H9 (cell line): ENCODE measurements around the gene FBXO41. TPM values are rescaled to one million over a fixed set of nuclear protein-coding genes. Genes with fewer than 3 reads are reported as not detected.

ENCODE experiments used
- DNase-seq: peaks from one replicate; pipeline ENCODE4 v3.0.0-alpha.2; 2017
- H2AFZ ChIP-seq: one replicate; pipeline ENCODE4 v1.6.1; 2013; ENCODE audit warnings: mild to moderate bottlenecking, low read length, control low read depth, moderate library complexity
- H2AK5ac ChIP-seq: 2 replicates; pipeline ENCODE4 v1.6.1; 2013; ENCODE audit warnings: low read length, control low read depth, mixed read lengths; ENCODE audit not compliant: insufficient read length
- H2BK120ac ChIP-seq: one replicate; pipeline ENCODE4 v1.6.1; 2013; ENCODE audit warnings: low read depth, mild to moderate bottlenecking, low read length, control low read depth, inconsistent platforms; ENCODE audit not compliant: poor library complexity, severe bottlenecking
- H2BK12ac ChIP-seq: 2 replicates; pipeline ENCODE4 v1.6.1; 2013; ENCODE audit warnings: low read length, control low read depth, mixed read lengths, low read depth; ENCODE audit not compliant: insufficient read length
- H2BK15ac ChIP-seq: 2 replicates; pipeline ENCODE4 v1.6.1; 2013; ENCODE audit warnings: low read depth, low read length, control low read depth
- H2BK20ac ChIP-seq: one replicate; pipeline ENCODE4 v1.6.1; 2013; ENCODE audit warnings: low read depth, mild to moderate bottlenecking, low read length, control low read depth, inconsistent platforms; ENCODE audit not compliant: poor library complexity, severe bottlenecking
- H2BK5ac ChIP-seq: 2 replicates; pipeline ENCODE4 v1.6.1; 2013; ENCODE audit warnings: low read length, control low read depth, mixed read lengths; ENCODE audit not compliant: insufficient read length
- H3K14ac ChIP-seq: 2 replicates; pipeline ENCODE4 v1.6.1; 2013; ENCODE audit warnings: low read length, control low read depth; ENCODE audit not compliant: insufficient read depth
- H3K18ac ChIP-seq: 2 replicates; pipeline ENCODE4 v1.6.1; 2013; ENCODE audit warnings: low read depth, mild to moderate bottlenecking, mixed read lengths, low read length, control low read depth; ENCODE audit not compliant: insufficient read length
- H3K23ac ChIP-seq: 2 replicates; pipeline ENCODE4 v1.6.1; 2013; ENCODE audit warnings: low read length, control low read depth, mixed read lengths, low read depth; ENCODE audit not compliant: insufficient read length
- H3K23me2 ChIP-seq: 2 replicates; pipeline ENCODE4 v1.6.1; 2013; ENCODE audit warnings: low read depth, mild to moderate bottlenecking, mixed read lengths, low read length, control low read depth; ENCODE audit not compliant: insufficient read length, poor library complexity, severe bottlenecking
- H3K27ac ChIP-seq: 2 replicates; pipeline ENCODE4 v1.5.1; 2013; ENCODE audit warnings: low read length, control low read depth, mixed read lengths, low read depth; ENCODE audit not compliant: insufficient read length
- H3K27me3 ChIP-seq: 2 replicates; pipeline ENCODE4 v1.6.1; 2013; ENCODE audit warnings: low read length, control low read depth, inconsistent platforms; ENCODE audit not compliant: insufficient read depth
- H3K4ac ChIP-seq: 2 replicates; pipeline ENCODE4 v1.6.1; 2013; ENCODE audit warnings: low read depth, mild to moderate bottlenecking, control low read depth, inconsistent platforms, low read length, moderate library complexity
- H3K4me1 ChIP-seq: 2 replicates; pipeline ENCODE4 v1.6.1; 2013; ENCODE audit warnings: low read length, control low read depth, inconsistent platforms; ENCODE audit not compliant: insufficient read depth
- H3K4me2 ChIP-seq: 2 replicates; pipeline ENCODE4 v1.6.1; 2013; ENCODE audit warnings: low read length, control low read depth, mixed read lengths; ENCODE audit not compliant: insufficient read length, insufficient read depth
- H3K56ac ChIP-seq: 2 replicates; pipeline ENCODE4 v1.6.1; 2013; ENCODE audit warnings: low read depth, mild to moderate bottlenecking, mixed read lengths, low read length, control low read depth; ENCODE audit not compliant: insufficient read length
- H3K79me1 ChIP-seq: 2 replicates; pipeline ENCODE4 v1.6.1; 2013; ENCODE audit warnings: low read depth, mild to moderate bottlenecking, moderate library complexity, low read length, control low read depth, inconsistent platforms; ENCODE audit not compliant: insufficient read depth, poor library complexity, severe bottlenecking
- H3K79me2 ChIP-seq: 2 replicates; pipeline ENCODE4 v1.6.1; 2013; ENCODE audit warnings: low read length, control low read depth, inconsistent platforms; ENCODE audit not compliant: insufficient read depth
- H3K9ac ChIP-seq: 2 replicates; pipeline ENCODE4 v1.6.1; 2013; ENCODE audit warnings: low read length, control low read depth, mixed read lengths; ENCODE audit not compliant: insufficient read length; ENCODE audit errors: extremely low read depth
- H3K9me3 ChIP-seq: one replicate; pipeline ENCODE4 v1.6.1; 2013; ENCODE audit warnings: low read depth, low read length, inconsistent platforms; ENCODE audit not compliant: control insufficient read depth
- H3T11ph ChIP-seq: one replicate; pipeline ENCODE4 v1.6.1; 2013; ENCODE audit warnings: mild to moderate bottlenecking, low read length, control low read depth, inconsistent platforms
- H4K20me1 ChIP-seq: one replicate; pipeline ENCODE4 v1.6.1; 2013; ENCODE audit not compliant: control insufficient read depth, insufficient read length, insufficient read depth
- H4K5ac ChIP-seq: 2 replicates; pipeline ENCODE4 v1.6.1; 2013; ENCODE audit warnings: low read depth, mild to moderate bottlenecking, mixed read lengths, low read length, control low read depth; ENCODE audit not compliant: insufficient read length
- H4K8ac ChIP-seq: replicated peaks from 2 replicates; pipeline ENCODE4 v1.6.1; 2013; ENCODE audit warnings: low read length, control low read depth, mixed read lengths, low read depth; ENCODE audit not compliant: insufficient read length
- H4K91ac ChIP-seq: 2 replicates; pipeline ENCODE4 v1.6.1; 2013; ENCODE audit warnings: low read depth, mild to moderate bottlenecking, moderate library complexity, mixed read lengths, low read length, control low read depth; ENCODE audit not compliant: insufficient read length
- H3K27ac Mint-ChIP-seq, 3 experiments: 2 replicates in 2 of 3; 3 replicates in 1 of 3; pipeline ENCODE4 v1.8.0; 2020 to 2021; ENCODE audit warnings: mixed read lengths in 3 of 3, mild to moderate bottlenecking in 1 of 3, moderate library complexity in 1 of 3
- H3K27me3 Mint-ChIP-seq: 2 replicates; pipeline ENCODE4 v1.8.0; 2021; ENCODE audit warnings: low read depth, mild to moderate bottlenecking, moderate library complexity, mixed read lengths
- H3K36me3 Mint-ChIP-seq, 3 experiments: 2 replicates in 2 of 3; 3 replicates in 1 of 3; pipeline ENCODE4 v1.8.0; 2020 to 2021; ENCODE audit warnings: low read depth in 3 of 3, mixed read lengths in 3 of 3; ENCODE audit not compliant: insufficient read depth in 1 of 3
- H3K4me1 Mint-ChIP-seq, 2 experiments: 2 replicates each; pipeline ENCODE4 v1.8.0; 2020; ENCODE audit warnings: mixed read lengths in 2 of 2
- H3K4me3 Mint-ChIP-seq, 2 experiments: 2 replicates in 1 of 2; 3 replicates in 1 of 2; pipeline ENCODE4 v1.8.0; 2020 to 2021; ENCODE audit warnings: mild to moderate bottlenecking in 2 of 2, mixed read lengths in 2 of 2, moderate library complexity in 1 of 2
- H3K9me3 Mint-ChIP-seq, 2 experiments: 2 replicates in 1 of 2; 3 replicates in 1 of 2; pipeline ENCODE4 v1.8.0; 2020; ENCODE audit warnings: mild to moderate bottlenecking in 2 of 2, mixed read lengths in 2 of 2, moderate library complexity in 1 of 2
- WGBS: extraction: QIAGEN DNeasy Blood & Tissue Kit; methylation state at CpG from one replicate; pipeline ENCODE4 v1.1.7; 2013; ENCODE audit warnings: missing lambda C conversion rate, low lambda C conversion rate, mixed read lengths; ENCODE audit not compliant: insufficient read length; ENCODE audit errors: extremely low coverage; 5-methylcytosine and 5-hydroxymethylcytosine counted together
- total RNA-seq: library from RNA; stranded (reverse); gene quantifications from 2 replicates; pipeline ENCODE4 v1.2.1, GENCODE V29; 2021
- TF ChIP-seq, protein P1 (sequence below): fragments of 200-600 bp; sonication (generic); conservative IDR thresholded peaks from 3 replicates; pipeline ENCODE4 v1.8.0; 2021; ENCODE audit warnings: antibody characterized with exemption, mild to moderate bottlenecking

The FBXO41 gene
- total RNA-seq, 1 experiment from 2014 or later: 16.2 TPM

DNA sequence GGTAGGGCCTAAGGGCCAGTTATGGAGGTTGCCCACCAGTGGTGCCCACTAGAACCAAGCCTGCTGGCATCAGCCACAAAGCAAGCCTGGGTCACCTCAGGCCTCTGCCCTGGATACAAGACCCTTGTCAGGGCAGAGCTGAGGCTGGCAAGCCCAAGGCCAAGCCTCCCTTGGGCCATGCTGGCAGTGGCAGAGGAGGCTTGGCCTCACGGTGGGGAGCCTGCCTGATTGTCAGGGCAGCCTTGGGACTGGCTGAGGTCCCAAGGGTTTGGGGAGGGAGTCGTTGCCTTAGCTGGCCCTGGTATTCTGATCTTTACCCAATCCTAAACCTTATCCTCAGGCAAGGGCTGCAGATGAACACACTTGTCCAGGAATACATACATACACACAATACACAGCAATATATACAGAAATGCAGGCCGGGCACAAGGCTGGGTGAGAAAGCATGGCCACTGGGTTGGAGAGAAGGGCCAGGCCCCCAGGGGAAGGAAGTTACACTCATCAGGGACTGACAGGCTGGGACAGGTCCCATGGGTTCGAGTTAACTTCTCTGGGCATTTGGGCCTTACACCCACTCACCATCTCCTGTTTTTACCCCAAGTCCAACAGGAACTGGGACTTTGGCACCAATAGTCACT, 29.2 kb downstream of the FBXO41 start:
- H2BK15ac ChIP-seq: no peak overlapping the region
- H2BK120ac ChIP-seq: no peak overlapping the region
- no CpG with 5 or more reads among the region's 4 CpGs for WGBS
- no peak overlapping the region for H3T11ph ChIP-seq
- no peak overlapping the region for H3K14ac ChIP-seq
- H2BK12ac ChIP-seq: no peak overlapping the region
- no peak overlapping the region for H4K5ac ChIP-seq
- H3K4ac ChIP-seq: no peak overlapping the region
- H2BK5ac ChIP-seq: no peak overlapping the region
- no peaks in the 10 kb centered on the region for H3K27me3 ChIP-seq
- H3K27ac Mint-ChIP-seq: peak overlapping the region in 2 of 3 experiments; percentile 28 to 40; a peak in 1 of 7 replicates
- no peak overlapping the region for H2AFZ ChIP-seq
- no peak overlapping the region for H3K23ac ChIP-seq
- no peak overlapping the region for H3K18ac ChIP-seq
- H3K27ac ChIP-seq: no peak overlapping the region
- no peaks in the 10 kb centered on the region for H4K20me1 ChIP-seq
- no peak overlapping the region for H2AK5ac ChIP-seq
- H3K9ac ChIP-seq: no peak overlapping the region
- TF ChIP-seq, protein P1, sequence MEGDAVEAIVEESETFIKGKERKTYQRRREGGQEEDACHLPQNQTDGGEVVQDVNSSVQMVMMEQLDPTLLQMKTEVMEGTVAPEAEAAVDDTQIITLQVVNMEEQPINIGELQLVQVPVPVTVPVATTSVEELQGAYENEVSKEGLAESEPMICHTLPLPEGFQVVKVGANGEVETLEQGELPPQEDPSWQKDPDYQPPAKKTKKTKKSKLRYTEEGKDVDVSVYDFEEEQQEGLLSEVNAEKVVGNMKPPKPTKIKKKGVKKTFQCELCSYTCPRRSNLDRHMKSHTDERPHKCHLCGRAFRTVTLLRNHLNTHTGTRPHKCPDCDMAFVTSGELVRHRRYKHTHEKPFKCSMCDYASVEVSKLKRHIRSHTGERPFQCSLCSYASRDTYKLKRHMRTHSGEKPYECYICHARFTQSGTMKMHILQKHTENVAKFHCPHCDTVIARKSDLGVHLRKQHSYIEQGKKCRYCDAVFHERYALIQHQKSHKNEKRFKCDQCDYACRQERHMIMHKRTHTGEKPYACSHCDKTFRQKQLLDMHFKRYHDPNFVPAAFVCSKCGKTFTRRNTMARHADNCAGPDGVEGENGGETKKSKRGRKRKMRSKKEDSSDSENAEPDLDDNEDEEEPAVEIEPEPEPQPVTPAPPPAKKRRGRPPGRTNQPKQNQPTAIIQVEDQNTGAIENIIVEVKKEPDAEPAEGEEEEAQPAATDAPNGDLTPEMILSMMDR: no peak
- no peaks in the 10 kb centered on the region; a peak in 1 of 5 replicates for H3K9me3 Mint-ChIP-seq
- H3K56ac ChIP-seq: no peak overlapping the region
- H2BK20ac ChIP-seq: no peak overlapping the region
- H3K79me1 ChIP-seq: no peaks in the 10 kb centered on the region
- no peaks in the 10 kb centered on the region for H3K27me3 Mint-ChIP-seq
- H3K9me3 ChIP-seq: no peaks in the 10 kb centered on the region
- peaks cover 34 to 60% (median 42%) of the 10 kb centered on the region in 3 experiments for H3K36me3 Mint-ChIP-seq
- no peak overlapping the region for H4K91ac ChIP-seq
- no peak for DNase-seq
- no peaks in the 10 kb centered on the region for H3K4me1 ChIP-seq
- peaks cover 10 to 16% of the 10 kb centered on the region in 2 experiments for H3K4me1 Mint-ChIP-seq
- H3K4me2 ChIP-seq: no peak overlapping the region
- no peaks in the 10 kb centered on the region for H3K79me2 ChIP-seq
- no peak overlapping the region for H3K4me3 Mint-ChIP-seq
- no peak overlapping the region for H4K8ac ChIP-seq
- no peaks in the 10 kb centered on the region for H3K23me2 ChIP-seq
